ELR (cell line): Measurements from ENCODE around the gene LGMN.

Experiments used
- DNase-seq: peaks from one replicate; pipeline ENCODE4 v3.0.0-alpha.2; 2015; ENCODE audit warnings: low read depth

Gene LGMN

DNA sequence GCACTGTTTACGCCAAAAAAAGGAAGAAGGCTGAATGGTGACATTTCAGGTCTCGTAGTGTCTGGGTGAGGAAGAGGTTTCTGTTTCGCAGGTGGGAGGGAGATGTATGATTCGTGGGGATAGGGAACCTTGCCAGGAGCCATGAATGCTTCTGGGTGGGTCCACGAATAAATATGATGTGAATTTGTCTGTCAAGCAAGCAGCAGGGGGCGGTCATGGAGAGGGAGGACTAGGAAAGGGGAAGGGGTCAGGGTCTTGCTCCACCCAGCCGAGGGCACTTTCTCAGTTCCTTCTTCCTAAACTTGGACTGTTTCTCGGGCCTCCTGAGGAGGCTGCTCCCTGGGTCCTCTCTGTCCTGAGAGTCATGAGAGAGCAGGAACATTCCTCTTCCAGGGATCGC, 72.5 kb downstream of the LGMN start:
- DNase-seq: no peak

- DNase-seq: no peak
Measured at GRCh38 chr14:92675421-92675820, 73.0 kb downstream of the LGMN start.

GRCh38 chr14:92673601-92674150, 74.8 kb downstream of the LGMN start:
- DNase-seq: no peak

- peak; percentile 76 for DNase-seq
Measured at GRCh38 chr14:92670643-92671366, 77.6 kb downstream of the LGMN start.

DNA sequence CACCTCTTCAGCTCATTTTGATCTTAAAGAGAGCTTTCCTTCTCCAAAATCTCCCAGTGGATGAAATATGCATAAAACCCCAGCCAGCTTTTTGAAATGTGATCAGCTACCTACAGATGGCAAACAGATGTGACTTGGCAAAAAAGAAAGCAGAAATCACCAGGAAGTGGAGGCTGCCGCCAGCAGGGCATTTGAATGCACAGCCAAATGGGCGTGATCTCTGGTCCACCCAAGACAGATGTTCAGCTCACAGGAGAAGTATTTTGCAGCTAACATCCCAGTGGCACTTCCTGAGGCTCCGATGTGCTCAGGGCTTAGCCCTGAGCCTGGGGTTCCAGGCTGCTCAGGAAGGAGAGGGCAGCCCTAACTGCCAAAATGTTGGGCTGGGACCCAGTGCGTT, 78.3 kb downstream of the LGMN start:
- peak; percentile 78 for DNase-seq

DNA sequence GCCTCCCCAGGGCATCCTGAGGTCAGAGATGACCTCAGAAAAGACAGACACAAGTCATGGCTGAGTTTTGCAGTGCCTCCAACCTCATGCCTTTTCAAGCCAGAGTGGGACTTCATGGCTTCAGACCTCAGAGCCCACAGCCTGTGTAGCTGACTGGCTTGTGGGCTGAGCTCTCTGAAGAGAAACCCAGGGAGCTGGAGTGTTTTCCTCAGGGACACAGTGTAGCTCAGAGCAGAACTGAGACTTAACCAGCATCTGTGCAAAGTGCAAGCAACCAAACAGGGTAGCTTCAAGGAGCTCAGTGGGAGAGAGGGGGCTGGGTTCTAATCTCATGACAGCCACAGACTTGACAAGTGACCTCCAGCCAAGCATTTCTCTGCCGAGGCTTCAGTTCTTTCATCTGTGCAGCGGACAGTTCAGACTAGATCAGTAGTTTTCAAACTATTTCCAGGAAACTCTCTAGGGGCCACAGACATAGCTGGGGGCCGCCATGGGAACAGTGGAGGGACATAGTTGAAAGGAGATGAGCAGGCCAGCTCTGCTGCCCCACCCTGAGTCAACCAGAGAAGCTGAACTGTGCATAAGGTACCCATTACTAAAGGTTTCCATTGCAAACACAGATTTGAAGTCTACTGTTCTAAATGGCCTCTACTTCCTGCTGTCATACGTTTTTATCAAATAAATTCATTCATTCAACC, 80.0 kb downstream of the LGMN start:
- no peak for DNase-seq

GRCh38 chr14:92666251-92666650, 82.2 kb downstream of the LGMN start:
- DNase-seq: no peak

- no peak for DNase-seq
Measured at GRCh38 chr14:92665661-92666110, 82.7 kb downstream of the LGMN start.

DNA sequence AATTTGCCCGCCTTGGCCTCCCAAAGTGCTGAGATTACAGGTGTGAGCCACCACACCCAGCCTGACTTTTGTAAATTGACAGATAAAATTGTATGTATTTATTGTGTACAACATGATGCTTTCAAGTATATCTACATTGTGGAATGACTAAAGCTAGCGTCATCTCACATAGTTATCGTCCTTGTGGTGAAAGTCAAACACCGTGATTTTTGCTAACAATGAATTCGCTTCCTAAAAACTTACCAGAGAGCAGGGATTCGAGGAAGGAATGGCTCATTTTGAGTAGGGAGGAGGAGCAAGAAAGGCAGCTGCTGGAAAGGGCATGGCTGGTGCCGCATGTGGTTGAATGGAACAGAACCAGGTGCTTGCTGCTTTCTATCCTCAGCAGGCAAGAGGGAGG, 85.4 kb downstream of the LGMN start:
- peak; percentile 44 for DNase-seq

DNA sequence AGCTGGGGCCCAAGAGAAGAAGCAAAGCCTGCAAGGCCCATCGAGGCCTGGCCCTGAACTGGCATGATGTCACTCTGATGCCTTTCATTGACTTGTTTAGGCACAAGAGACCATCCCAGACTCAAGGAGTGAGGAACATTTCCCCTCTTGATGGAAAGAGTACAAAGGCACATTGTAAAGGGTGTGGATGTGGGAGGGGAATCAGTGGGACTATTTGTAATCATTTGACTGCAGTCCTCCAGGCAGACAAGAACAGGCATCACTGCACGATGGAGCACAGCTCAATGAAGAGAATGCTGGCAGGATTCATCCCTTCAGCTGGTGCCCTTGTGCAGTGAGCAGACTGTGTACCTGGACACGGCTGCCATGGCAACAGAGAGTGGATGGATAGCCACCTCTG, 87.9 kb downstream of the LGMN start:
- no peak for DNase-seq

DNA sequence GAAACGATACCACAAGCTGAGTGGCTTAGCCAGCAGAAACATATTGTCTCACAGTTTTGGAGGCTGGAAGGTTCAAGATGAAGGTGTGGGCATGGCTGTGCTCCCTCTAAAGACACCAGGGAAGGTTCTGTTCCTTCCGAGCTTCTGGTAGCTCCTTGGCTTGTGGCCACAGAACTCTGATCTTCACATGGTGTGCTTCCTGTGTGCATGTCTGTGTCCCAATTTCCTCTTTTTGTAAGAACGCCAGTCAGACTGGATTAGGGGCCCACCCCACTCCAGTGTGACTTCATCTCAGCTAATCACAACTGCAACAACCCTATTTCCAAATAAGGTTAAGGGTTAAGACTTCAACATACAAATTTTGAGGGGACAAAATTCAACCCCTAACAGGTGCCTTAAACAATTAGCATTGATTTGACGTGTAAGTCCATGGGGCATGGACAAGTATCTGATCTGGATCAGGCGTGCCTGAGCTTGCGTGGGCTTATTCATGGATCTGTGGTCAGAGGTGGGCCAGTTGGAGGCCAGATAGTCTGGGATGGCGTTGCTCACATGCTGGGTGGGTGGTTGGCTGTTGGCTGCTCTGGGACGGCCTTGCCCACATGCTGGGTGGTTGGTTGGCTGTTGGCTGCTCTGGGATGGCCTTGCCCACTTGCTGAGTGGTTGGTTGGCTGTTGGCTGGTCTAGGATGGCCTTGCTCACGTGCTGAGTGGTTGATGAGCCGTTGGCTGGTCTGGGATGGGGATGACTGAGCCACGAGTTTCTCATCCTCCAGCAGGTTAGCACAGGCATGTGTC, 88.5 kb downstream of the LGMN start:
- DNase-seq: no peak

- no peak for DNase-seq
Measured at GRCh38 chr14:92658684-92659083, 89.7 kb downstream of the LGMN start.

DNA sequence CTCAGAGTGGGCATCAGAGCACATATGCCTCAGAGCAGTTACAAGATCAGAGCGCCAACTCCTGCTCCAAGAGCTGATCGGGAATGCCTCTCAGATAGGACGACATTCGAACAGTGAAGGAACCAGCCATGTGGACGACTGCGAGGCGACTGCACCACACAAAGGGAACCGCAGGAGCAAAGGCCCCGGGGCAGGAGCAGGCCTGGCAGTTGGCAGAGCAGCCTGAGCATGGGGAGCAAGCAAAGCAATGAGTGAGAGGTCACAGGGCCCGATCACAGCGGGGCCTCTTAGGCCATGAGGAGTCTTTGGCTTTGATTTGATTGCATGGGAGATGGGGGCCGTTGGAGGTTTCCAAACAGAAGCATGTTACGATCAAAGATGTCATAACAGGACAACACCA, 90.3 kb downstream of the LGMN start:
- no peak for DNase-seq

GRCh38 chr14:92657457-92658142, 90.8 kb downstream of the LGMN start:
- no peak for DNase-seq

- no peak for DNase-seq
Measured at GRCh38 chr14:92656306-92657081, 91.9 kb downstream of the LGMN start.

DNA sequence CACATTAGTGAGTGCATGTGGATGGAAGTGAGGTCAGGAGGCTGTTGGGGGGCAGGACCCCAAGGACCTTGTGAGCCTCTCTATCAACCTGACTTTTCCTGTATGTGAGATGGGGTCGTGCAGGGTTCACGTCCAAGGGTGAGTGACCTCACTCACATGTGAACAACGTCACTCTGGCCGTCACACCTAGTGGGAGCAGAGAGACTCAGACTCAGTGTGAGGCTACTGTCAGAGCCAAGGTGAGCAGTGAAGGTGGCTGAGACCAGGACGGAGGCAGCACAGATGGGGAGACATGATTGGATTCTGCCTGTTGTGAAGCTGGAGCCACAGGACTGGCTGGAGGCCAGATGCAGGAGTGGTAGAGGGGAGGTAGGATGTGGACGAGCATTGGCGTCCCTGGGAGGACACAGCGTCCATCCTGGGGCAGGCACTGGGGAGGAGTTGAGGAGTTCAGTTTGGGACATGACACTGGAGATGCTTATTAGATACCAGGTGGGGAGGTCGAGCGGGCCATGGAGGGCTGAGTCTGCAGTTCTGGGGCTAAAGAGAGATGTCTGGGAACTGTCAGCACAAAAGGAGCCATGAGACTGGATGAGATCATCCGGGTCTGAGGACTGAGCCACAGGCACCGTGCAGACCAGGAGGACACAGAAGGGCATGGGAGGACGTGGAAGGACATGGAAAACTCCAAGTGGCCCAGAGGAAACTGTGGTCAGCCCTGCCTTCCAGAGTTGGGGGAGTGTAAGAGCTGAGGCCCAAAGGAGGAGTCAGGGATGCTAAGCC, 92.8 kb downstream of the LGMN start:
- no peak for DNase-seq

- DNase-seq: no peak
Measured at GRCh38 chr14:92654239-92654901, 94.1 kb downstream of the LGMN start.
